H1 (cell line): Measurements from ENCODE around the gene DYNC1H1. TPM values are rescaled to one million over a fixed set of nuclear protein-coding genes. Genes with fewer than 3 reads are reported as not detected.

Source experiments
- CTCF ChIA-PET: fragments of 300-600 bp; sonication (Branson Sonifier 250); formaldehyde crosslinking; loops from one replicate; lab custom pipeline; 2021; ENCODE audit not compliant: partially characterized antibody; lab: Charles Lee
- POLR2A ChIA-PET: fragments of 300-600 bp; sonication (Branson Sonifier 250); formaldehyde crosslinking; loops from one replicate; lab custom pipeline; 2021; ENCODE audit warnings: inconsistent platforms; ENCODE audit not compliant: partially characterized antibody; lab: Charles Lee
- DNase-seq, 2 experiments: peaks; one replicate each; pipeline versions ENCODE4 v3.0.0 to v3.0.0-alpha.2; 2010 to 2022; ENCODE audit warnings: low spot score in 2 of 2, low read depth in 1 of 2, mixed read lengths in 1 of 2
- FAIRE-seq: peaks from 2 replicates; lab custom pipeline; 2011; peaks lifted over from hg19 to GRCh38; lab: Jason Lieb, UNC
- H2AFZ ChIP-seq: 2 replicates; pipeline ENCODE4 v1.8.1; 2012; ENCODE audit warnings: low read length, inconsistent platforms
- H2AK5ac ChIP-seq: 2 replicates; pipeline ENCODE4 v1.6.1; 2013; ENCODE audit warnings: low read depth, low read length
- H2BK120ac ChIP-seq: replicated peaks from 2 replicates; pipeline ENCODE3; 2013; ENCODE audit warnings: low read depth, low read length, inconsistent platforms
- H2BK12ac ChIP-seq: 2 replicates; pipeline ENCODE4 v1.6.1; 2013; ENCODE audit warnings: low read depth, low read length
- H2BK15ac ChIP-seq: 2 replicates; pipeline ENCODE4 v1.6.1; 2013; ENCODE audit warnings: low read length
- H2BK20ac ChIP-seq: 2 replicates; pipeline ENCODE4 v1.6.1; 2013; ENCODE audit warnings: low read length
- H2BK5ac ChIP-seq: 2 replicates; pipeline ENCODE4 v1.6.1; 2013; ENCODE audit warnings: low read depth, low read length
- H3K14ac ChIP-seq: 2 replicates; pipeline ENCODE4 v1.6.1; 2013; ENCODE audit warnings: inconsistent platforms; ENCODE audit not compliant: insufficient read length
- H3K18ac ChIP-seq: 2 replicates; pipeline ENCODE4 v1.6.1; 2013; ENCODE audit warnings: low read length; ENCODE audit errors: extremely low read depth
- H3K23ac ChIP-seq: 2 replicates; pipeline ENCODE4 v1.6.1; 2013; ENCODE audit warnings: inconsistent platforms; ENCODE audit not compliant: insufficient read length
- H3K23me2 ChIP-seq: 2 replicates; pipeline ENCODE4 v1.6.1; 2013; ENCODE audit warnings: low read depth, low read length
- H3K27ac ChIP-seq: 2 replicates; pipeline ENCODE4 v1.6.1; 2011; ENCODE audit warnings: low read depth, low read length, inconsistent platforms
- H3K27me3 ChIP-seq, 4 experiments: replicated peaks in 1 of 4; 1 replicate in 1 of 4; 2 replicates in 3 of 4; pipeline versions ENCODE4 v1.6.1 to v1.8.1; 2011 to 2013; ENCODE audit warnings: low read length in 3 of 4, mild to moderate bottlenecking in 3 of 4, inconsistent platforms in 2 of 4, mixed read lengths in 2 of 4, moderate library complexity in 1 of 4; ENCODE audit not compliant: control insufficient read depth in 3 of 4, insufficient read depth in 3 of 4; ENCODE audit errors: extremely low read depth in 1 of 4
- H3K36me3 ChIP-seq, 4 experiments: 2 replicates each; pipeline versions ENCODE4 v1.6.1 to v1.8.1; 2011 to 2013; ENCODE audit warnings: mild to moderate bottlenecking in 4 of 4, low read length in 3 of 4, moderate library complexity in 2 of 4, control low read depth in 1 of 4, inconsistent platforms in 1 of 4; ENCODE audit not compliant: insufficient read depth in 4 of 4, control insufficient read depth in 2 of 4
- H3K4ac ChIP-seq: replicated peaks from 2 replicates; pipeline ENCODE3; 2013; ENCODE audit warnings: low read length, low read depth, mixed read lengths, inconsistent platforms; ENCODE audit not compliant: insufficient read length
- H3K4me1 ChIP-seq, 4 experiments: replicated peaks in 1 of 4; 1 replicate in 1 of 4; 2 replicates in 3 of 4; pipeline versions ENCODE4 v1.6.1 to v1.8.1; 2011 to 2013; ENCODE audit warnings: low read length in 3 of 4, inconsistent platforms in 2 of 4, mixed read lengths in 1 of 4; ENCODE audit not compliant: insufficient read depth in 4 of 4, control insufficient read depth in 3 of 4
- H3K4me2 ChIP-seq, 2 experiments: 2 replicates each; pipeline versions ENCODE4 v1.6.1 to v1.8.1; 2011 to 2013; ENCODE audit warnings: low read depth in 2 of 2, low read length in 2 of 2, control low read depth in 1 of 2, inconsistent platforms in 1 of 2, mild to moderate bottlenecking in 1 of 2; ENCODE audit not compliant: insufficient read depth in 1 of 2
- H3K4me3 ChIP-seq, 4 experiments: fragments of 200-600, 300-600 bp in 1 of 4; sonication (generic), shearing (Covaris generic), sonication (Bioruptor Twin) in 1 of 4; 2 replicates each; pipeline versions ENCODE4 v1.5.1 to v1.8.1; 2011 to 2016; ENCODE audit warnings: low read length in 4 of 4, low read depth in 3 of 4, control low read depth in 2 of 4, inconsistent platforms in 2 of 4, mild to moderate bottlenecking in 2 of 4, mixed read lengths in 1 of 4, moderate library complexity in 1 of 4; ENCODE audit not compliant: insufficient read depth in 2 of 4; ENCODE audit errors: extremely low read depth in 1 of 4
- H3K56ac ChIP-seq: replicated peaks from 2 replicates; pipeline ENCODE3; 2013; ENCODE audit warnings: low read depth, mild to moderate bottlenecking, mixed read lengths, low read length, inconsistent platforms; ENCODE audit not compliant: insufficient read length
- H3K79me1 ChIP-seq: 2 replicates; pipeline ENCODE4 v1.6.1; 2013; ENCODE audit warnings: low read depth, low read length, control low read depth
- H3K79me2 ChIP-seq, 2 experiments: 2 replicates each; pipeline versions ENCODE4 v1.6.1 to v1.8.1; 2012 to 2013; ENCODE audit warnings: low read length in 2 of 2, mild to moderate bottlenecking in 2 of 2, inconsistent platforms in 1 of 2; ENCODE audit not compliant: insufficient read depth in 2 of 2, control insufficient read depth in 1 of 2
- H3K9ac ChIP-seq, 4 experiments: replicated peaks in 1 of 4; 1 replicate in 1 of 4; 2 replicates in 3 of 4; pipeline versions ENCODE4 v1.6.1 to v1.8.1; 2011 to 2013; ENCODE audit warnings: low read depth in 3 of 4, low read length in 3 of 4, control low read depth in 2 of 4, mild to moderate bottlenecking in 2 of 4, moderate library complexity in 2 of 4, inconsistent platforms in 1 of 4; ENCODE audit errors: extremely low read depth in 1 of 4
- H3K9me3 ChIP-seq, 2 experiments: 2 replicates each; pipeline versions ENCODE4 v1.6.1 to v1.8.1; 2012 to 2013; ENCODE audit warnings: mild to moderate bottlenecking in 2 of 2, moderate library complexity in 2 of 2, control low read depth in 1 of 2, inconsistent platforms in 1 of 2, low read depth in 1 of 2, low read length in 1 of 2, mixed read lengths in 1 of 2; ENCODE audit not compliant: insufficient read depth in 2 of 2
- H4K20me1 ChIP-seq, 2 experiments: replicated peaks in 1 of 2; 2 replicates each; pipeline versions ENCODE3 to v1.8.1; 2011 to 2013; ENCODE audit warnings: inconsistent platforms in 2 of 2, low read length in 2 of 2, mild to moderate bottlenecking in 1 of 2; ENCODE audit not compliant: insufficient read depth in 2 of 2, control insufficient read depth in 1 of 2
- H4K5ac ChIP-seq: 2 replicates; pipeline ENCODE4 v1.6.1; 2013; ENCODE audit warnings: low read length, low read depth, mixed read lengths, inconsistent platforms; ENCODE audit not compliant: insufficient read length
- H4K8ac ChIP-seq: 2 replicates; pipeline ENCODE4 v1.8.0; 2013; ENCODE audit warnings: mild to moderate bottlenecking, moderate library complexity, low read length, inconsistent platforms; ENCODE audit not compliant: insufficient read depth; ENCODE audit errors: extremely low read depth
- H4K91ac ChIP-seq: replicated peaks from 2 replicates; pipeline ENCODE3; 2013; ENCODE audit warnings: low read length, mixed read lengths, inconsistent platforms; ENCODE audit not compliant: insufficient read length
- ATF3 ChIP-seq: IDR thresholded peaks from 2 replicates; pipeline ENCODE4 v1.6.1; 2011; ENCODE audit warnings: low read depth, mild to moderate bottlenecking, low read length; ENCODE audit not compliant: insufficient read depth
- TAF1 ChIP-seq: IDR thresholded peaks from 2 replicates; pipeline ENCODE4 v1.6.1; 2011; ENCODE audit warnings: mild to moderate bottlenecking, low read depth, low read length
- WGBS, 2 experiments: shearing (Covaris generic) in 1 of 2; methylation state at CpG; one replicate each; pipeline versions ENCODE4 v1.1.6 to v1.1.7; 2013 to 2015; ENCODE audit warnings: low lambda C conversion rate in 2 of 2, mixed read lengths in 2 of 2, inconsistent platforms in 1 of 2, low coverage in 1 of 2, missing lambda C conversion rate in 1 of 2; ENCODE audit not compliant: insufficient replicate concordance in 2 of 2, insufficient coverage in 1 of 2, insufficient read length in 1 of 2; ENCODE audit errors: extremely low coverage in 1 of 2, missing lambda C conversion rate in 1 of 2; 5-methylcytosine and 5-hydroxymethylcytosine counted together
- polyA plus RNA-seq, 7 experiments: library from polyadenylated mRNA; depleted of rRNA in 3 of 7; stranded (reverse) in 5 of 7; unstranded in 2 of 7; fragments of >200 nt in 5 of 7; fragments of 200-250 nt in 2 of 7; gene quantifications; 1 replicate in 5 of 7; 2 replicates in 1 of 7; 4 replicates in 1 of 7; pipeline versions ENCODE4 v1.2.1 to v1.2.3, GENCODE V29; 2011 to 2013; ENCODE audit warnings: missing spikeins in 2 of 7, mixed read lengths in 2 of 7
- total RNA-seq: library from RNA; stranded (reverse); fragmentation: NEBNext Ultra II Directional; extraction: Animal tissue kit (Norgen Biotek cat#: 25700); gene quantifications from 2 replicates; pipeline ENCODE4 v1.2.1, GENCODE V29; 2021

The DYNC1H1 gene
- total and polyA plus RNA-seq, 2 of the 8 experiments (the other 6 are each of a cell fraction or from before 2014, with no cell fraction given) = 238 to 387 TPM

- H3K9me3 ChIP-seq = no peaks in the 10 kb centered on the region
- no peak overlapping the region for H3K23ac ChIP-seq
- 84% methylated on average over 6 of the region's 6 CpGs; no CpG with 5 or more reads in 1 of the 2 experiments for whole genome bisulfite sequencing, 2 experiments
- no peak overlapping the region for H4K8ac ChIP-seq
- H3K18ac ChIP-seq = no peak overlapping the region
- FAIRE-seq (no peak), DNase-seq (no peak)
- H3K4me3 ChIP-seq = no peak overlapping the region
- no peak overlapping the region for H2BK20ac ChIP-seq
- no peak overlapping the region for H2BK120ac ChIP-seq
- H3K4me1 ChIP-seq = no peaks in the 10 kb centered on the region
- no peak overlapping the region for H2AK5ac ChIP-seq
- peaks cover 26 to 76% (median 57%) of the 10 kb centered on the region in 4 experiments for H3K36me3 ChIP-seq
- H3K27ac ChIP-seq = no peak overlapping the region
- H2BK15ac ChIP-seq = no peak overlapping the region
- H3K56ac ChIP-seq = no peak overlapping the region
- H4K5ac ChIP-seq = no peak overlapping the region
- no peak overlapping the region for H3K9ac ChIP-seq
- H3K14ac ChIP-seq = no peak overlapping the region
- no peak overlapping the region for H2BK12ac ChIP-seq
- no peak overlapping the region for H3K4me2 ChIP-seq
- H2AFZ ChIP-seq = no peak overlapping the region
- H3K23me2 ChIP-seq = no peaks in the 10 kb centered on the region
- H3K79me2 ChIP-seq = peaks cover 5 to 10% of the 10 kb centered on the region in 2 experiments; a peak in 3 of 4 replicates
- CTCF ChIA-PET = no interaction called here
- peaks cover 6 to 7% of the 10 kb centered on the region in 2 experiments for H4K20me1 ChIP-seq
- POLR2A ChIA-PET = no interaction called here
- no peak overlapping the region for H2BK5ac ChIP-seq
- no peaks in the 10 kb centered on the region for H3K27me3 ChIP-seq
- TF ChIP-seq TAF1 (no peak), ATF3 (no peak)
- H4K91ac ChIP-seq = no peak overlapping the region
- peaks cover 6% of the 10 kb centered on the region for H3K79me1 ChIP-seq
- no peak overlapping the region for H3K4ac ChIP-seq
Measured at GRCh38 chr14:101979666-101980065, 15.3 kb downstream of the DYNC1H1 start.
